ENCODE results near the gene BTBD1.
"Not testable (repeated sequence)": the region's sequence is repeated elsewhere in the genome, so short reads cannot be mapped to it uniquely, and the experiment has no call there.

The BTBD1 gene

GRCh38 chr15:83092309-83092976, 25.4 kb upstream of the BTBD1 start:
- peak; percentile 78 to 87 for DNase-seq

GRCh38 chr15:83091965-83092308, 24.9 kb upstream of the BTBD1 start:
- DNase-seq, result not testable (repeated sequence)

GRCh38 chr15:83090465-83090864, 23.4 kb upstream of the BTBD1 start:
- no peak for DNase-seq

GRCh38 chr15:83088876-83089275, 21.8 kb upstream of the BTBD1 start:
- no peak for DNase-seq

GRCh38 chr15:83087576-83087975, 20.5 kb upstream of the BTBD1 start:
- no peak for DNase-seq

- DNase-seq, result not testable (repeated sequence)
Observed at GRCh38 chr15:83085864-83086552, 19.0 kb upstream of the BTBD1 start.

GRCh38 chr15:83085461-83085860, 18.4 kb upstream of the BTBD1 start:
- DNase-seq, result not testable (repeated sequence)

- no peak for DNase-seq
Observed at GRCh38 chr15:83082730-83083386, 15.8 kb upstream of the BTBD1 start.

- DNase-seq, result no peak
Observed at GRCh38 chr15:83081256-83082014, 14.4 kb upstream of the BTBD1 start.

- no peak for DNase-seq
Observed at GRCh38 chr15:83078712-83079111, 11.7 kb upstream of the BTBD1 start.

- DNase-seq, result no peak
Observed at GRCh38 chr15:83077491-83078230, 10.6 kb upstream of the BTBD1 start.

GRCh38 chr15:83069211-83069642, 2.2 kb upstream of the BTBD1 start:
- peak; percentile 47 to 51 for DNase-seq

GRCh38 chr15:83068054-83068453, 1.0 kb upstream of the BTBD1 start:
- DNase-seq, result no peak

- DNase-seq, result no peak
Observed at GRCh38 chr15:83067638-83067962, 548 bp upstream of the BTBD1 start.

- DNase-seq, result no peak
Observed at GRCh38 chr15:83066034-83066733, 868 bp downstream of the BTBD1 start.

GRCh38 chr15:83065431-83065830, 1.6 kb downstream of the BTBD1 start:
- DNase-seq, result no peak

- DNase-seq, result peak in 1 of 2 donors; percentile 26
Observed at GRCh38 chr15:83064859-83065258, 2.2 kb downstream of the BTBD1 start.

GRCh38 chr15:83063551-83063950, 3.5 kb downstream of the BTBD1 start:
- peak in 1 of 2 donors; percentile 21 for DNase-seq

- peak; percentile 55 to 70 for DNase-seq
Observed at GRCh38 chr15:83062768-83063180, 4.3 kb downstream of the BTBD1 start.

GRCh38 chr15:83061680-83062079, 5.4 kb downstream of the BTBD1 start:
- no peak for DNase-seq

- no peak for DNase-seq
Observed at GRCh38 chr15:83057696-83058376, 9.2 kb downstream of the BTBD1 start.

Measured in inflammatory macrophage treated with lipopolysaccharide for 1 hour (primary cell).